HepG2 (cell line): ENCODE measurements around the gene OSBPL2. TPM values are rescaled to one million over a fixed set of nuclear protein-coding genes. Genes with fewer than 3 reads are reported as not detected.

Experiments used
- ATAC-seq: fragments of 200-7000 bp; cut with Tn5 transposase; 3 replicates; pipeline ENCODE4 v1.9.1; 2020; ENCODE audit warnings: mild to moderate bottlenecking, moderate library complexity
- BruUV-seq: library from RNA; stranded (reverse); fragments of 400-500 nt; replicated peaks from 2 replicates; lab custom pipeline; 2021; lab: Mats Ljungman, UMichigan
- CTCF ChIA-PET: fragments of 300-600 bp; formaldehyde crosslinking; extraction: SDS; loops from one replicate; lab custom pipeline; 2021; ENCODE audit warnings: low total read pairs, inconsistent platforms, low intra/inter-chr PET ratio; lab: Yijun Ruan, JAX
- POLR2A ChIA-PET: fragments of 350-600 bp; sonication (Branson Sonifier 250); formaldehyde crosslinking; loops from one replicate; lab custom pipeline; 2020; ENCODE audit warnings: antibody characterized with exemption, inconsistent platforms; lab: Yijun Ruan, JAX
- DNase-seq: peaks from one replicate; pipeline ENCODE4 v3.0.0-alpha.2; 2015; ENCODE audit warnings: low spot score
- FAIRE-seq: peaks from 3 replicates; lab custom pipeline; 2011; peaks lifted over from hg19 to GRCh38; lab: Jason Lieb, UNC
- H2AFZ ChIP-seq: one replicate; pipeline ENCODE4 v1.6.1; 2011; ENCODE audit warnings: low read length, inconsistent platforms
- H3K27ac ChIP-seq: fragments of 300-600 bp; 3 replicates; pipeline ENCODE4 v1.8.0; 2011; ENCODE audit warnings: mixed run types, mild to moderate bottlenecking, mixed read lengths, low read length, inconsistent platforms; ENCODE audit not compliant: insufficient read depth; ENCODE audit errors: extremely low read length
- H3K27me3 ChIP-seq, 2 experiments: fragments of 200-600 bp in 1 of 2; 2 replicates in 1 of 2; 3 replicates in 1 of 2; pipeline versions ENCODE4 v1.6.0 to v1.8.0; 2011; ENCODE audit warnings: low read length in 2 of 2, mild to moderate bottlenecking in 2 of 2, moderate library complexity in 2 of 2, inconsistent platforms in 1 of 2; ENCODE audit not compliant: insufficient read depth in 2 of 2, control insufficient read depth in 1 of 2
- H3K36me3 ChIP-seq, 2 experiments: fragments of 200-600 bp in 1 of 2; replicated peaks in 1 of 2; 2 replicates in 1 of 2; 3 replicates in 1 of 2; pipeline versions ENCODE4 v1.5.1 to v1.8.0; 2011; ENCODE audit warnings: low read length in 2 of 2, inconsistent platforms in 1 of 2; ENCODE audit not compliant: insufficient read depth in 2 of 2, control insufficient read depth in 1 of 2
- H3K4me1 ChIP-seq: 2 replicates; pipeline ENCODE4 v1.5.1; 2012; ENCODE audit warnings: low read length, inconsistent platforms; ENCODE audit not compliant: insufficient read depth
- H3K4me2 ChIP-seq: 2 replicates; pipeline ENCODE4 v1.6.0; 2011; ENCODE audit warnings: low read depth, low read length, inconsistent platforms
- H3K4me3 ChIP-seq, 3 experiments: fragments of 200-600 bp in 1 of 3; sonication (generic), shearing (Covaris generic) in 1 of 3; replicated peaks in 1 of 3; 2 replicates each; pipeline ENCODE4 v1.5.1; 2011 to 2016; ENCODE audit warnings: low read length in 3 of 3, inconsistent platforms in 2 of 3, low read depth in 2 of 3, mild to moderate bottlenecking in 2 of 3, control low read depth in 1 of 3, mixed read lengths in 1 of 3; ENCODE audit not compliant: insufficient read depth in 1 of 3
- H3K79me2 ChIP-seq: one replicate; pipeline ENCODE4 v1.6.1; 2011; ENCODE audit warnings: low read length, inconsistent platforms; ENCODE audit not compliant: insufficient read depth
- H3K9ac ChIP-seq: 2 replicates; pipeline ENCODE4 v1.6.0; 2011; ENCODE audit warnings: mild to moderate bottlenecking, low read depth, low read length, inconsistent platforms; ENCODE audit not compliant: insufficient read depth
- H3K9me3 ChIP-seq: 2 replicates; pipeline ENCODE4 v1.5.1; 2012; ENCODE audit warnings: mild to moderate bottlenecking, low read length
- H4K20me1 ChIP-seq: 2 replicates; pipeline ENCODE4 v1.6.0; 2011; ENCODE audit warnings: inconsistent platforms, mild to moderate bottlenecking, low read length, moderate library complexity; ENCODE audit not compliant: insufficient read depth
- ARID4A ChIP-seq: sonication (generic); formaldehyde crosslinking; IDR thresholded peaks from 2 replicates; pipeline ENCODE4 v1.5.0; 2020; ENCODE audit warnings: mild to moderate bottlenecking, missing genetic modification reagents, borderline replicate concordance
- HNRNPK ChIP-seq: fragments of 200-400 bp; formaldehyde crosslinking; IDR thresholded peaks from 2 replicates; pipeline ENCODE4 v1.6.1; 2018; ENCODE audit warnings: low read length, low read depth, moderate library complexity, mild to moderate bottlenecking; ENCODE audit not compliant: poor library complexity, severe bottlenecking
- PCBP1 ChIP-seq: fragments of 200-400 bp; formaldehyde crosslinking; IDR thresholded peaks from 2 replicates; pipeline ENCODE4 v1.6.1; 2017; ENCODE audit warnings: mild to moderate bottlenecking, low read depth, low read length, borderline replicate concordance
- TEAD2 ChIP-seq: sonication (generic); formaldehyde crosslinking; IDR thresholded peaks from 2 replicates; pipeline ENCODE4 v1.9.0; 2021; ENCODE audit warnings: missing genetic modification reagents
- ZBTB33 ChIP-seq: sonication (generic); formaldehyde crosslinking; IDR thresholded peaks from 2 replicates; pipeline ENCODE4 v1.4.0; 2020; ENCODE audit warnings: missing genetic modification reagents
- ZNF276 ChIP-seq: sonication (generic); formaldehyde crosslinking; IDR thresholded peaks from 2 replicates; pipeline ENCODE4 v1.4.0; 2020; ENCODE audit warnings: mild to moderate bottlenecking, low read depth, missing genetic modification reagents
- ZNF572 ChIP-seq: sonication (generic); formaldehyde crosslinking; IDR thresholded peaks from 2 replicates; pipeline ENCODE4 v1.5.1; 2020; ENCODE audit warnings: mild to moderate bottlenecking, missing genetic modification reagents
- WGBS: methylation state at CpG from one replicate; pipeline ENCODE4 v1.1.6; 2017; ENCODE audit warnings: low lambda C conversion rate; 5-methylcytosine and 5-hydroxymethylcytosine counted together
- in situ Hi-C: cut with HindIII; loops from 2 replicates; pipeline ENCODE4 v1.10.0; 2017; ENCODE audit warnings: low pct_unique_long_range_greater_than_20kb; ENCODE audit not compliant: extremely low pct_ligation_motif_present
- intact Hi-C: fragments of 100-400 bp; cut with micrococcal nuclease; formaldehyde crosslinking; loops from one replicate; pipeline ENCODE4 v1.10.0; 2022; ENCODE audit not compliant: unreplicated experiment
- polyA plus RNA-seq, 8 experiments: library from polyadenylated mRNA; depleted of rRNA in 3 of 8; stranded (reverse) in 7 of 8; unstranded in 1 of 8; fragments of >200 nt; fragmentation: Illumina TruSeq in 4 of 8; extraction: Trizol in 4 of 8; gene quantifications; 2 replicates each; pipeline versions ENCODE4 v1.2.1 to v1.2.3, GENCODE V29; 2011 to 2016; ENCODE audit warnings: low read depth in 4 of 8, missing spikeins in 1 of 8, mixed read lengths in 1 of 8; ENCODE audit not compliant: insufficient read depth in 1 of 8
- total RNA-seq, 5 experiments: library from RNA; depleted of rRNA; stranded (reverse); fragments of >200 nt; fragmentation: Illumina TruSeq; extraction: Trizol; gene quantifications; 2 replicates each; pipeline ENCODE4 v1.2.3, GENCODE V29; 2016; ENCODE audit warnings: low read depth in 1 of 5

Gene OSBPL2
- total and polyA plus RNA-seq, 2 of the 13 experiments (the other 11 are each of a cell fraction or from before 2014, with no cell fraction given) = 18.5 to 37.4 TPM

- DNase-seq = no peak
- Histone ChIP-seq H3K27me3 (no peaks in the 10 kb centered on the region), H3K4me2 (no peak overlapping the region), H3K79me2 (no peaks in the 10 kb centered on the region), H4K20me1 (no peaks in the 10 kb centered on the region; the same call in 1 of the 2 replicates), H3K9ac (no peak overlapping the region), H2AFZ (no peak overlapping the region), H3K9me3 (no peaks in the 10 kb centered on the region), H3K27ac (no peak overlapping the region), H3K4me3 (no peak overlapping the region), H3K36me3 (peaks cover 76 to 93% of the 10 kb centered on the region in 2 experiments), H3K4me1 (no peaks in the 10 kb centered on the region)
- 86% methylated on average over 9 of the region's 16 CpGs for WGBS
- POLR2A ChIA-PET = no interaction called here
- BruUV-seq = no TSS peak
- intact Hi-C loops (no loop called here), in situ Hi-C loops (no loop called here)
- TF ChIP-seq ZNF276 (CRISPR knock-in tag) = no peak
- TF ChIP-seq TEAD2 (CRISPR knock-in tag) = no peak
- TF ChIP-seq ZBTB33 = peak; percentile 63; the same call in 1 of the 2 replicates
- no peak for TF ChIP-seq ZNF572 (CRISPR knock-in tag)
- TF ChIP-seq ARID4A = 0 out of 2 replicates have a peak, but pooled peaks have one; percentile 17
- TF ChIP-seq HNRNPK = peak; percentile 26
- TF ChIP-seq PCBP1 = 0 out of 2 replicates have a peak, but pooled peaks have one; percentile 60
- no peak for ATAC-seq
- no peak for FAIRE-seq
- CTCF ChIA-PET = no interaction called here
These were observed 94.1 kb downstream of the OSBPL2 start for GRCh38 chr20:62332421-62332820.
